ENCODE results near the gene AK4.

DNA sequence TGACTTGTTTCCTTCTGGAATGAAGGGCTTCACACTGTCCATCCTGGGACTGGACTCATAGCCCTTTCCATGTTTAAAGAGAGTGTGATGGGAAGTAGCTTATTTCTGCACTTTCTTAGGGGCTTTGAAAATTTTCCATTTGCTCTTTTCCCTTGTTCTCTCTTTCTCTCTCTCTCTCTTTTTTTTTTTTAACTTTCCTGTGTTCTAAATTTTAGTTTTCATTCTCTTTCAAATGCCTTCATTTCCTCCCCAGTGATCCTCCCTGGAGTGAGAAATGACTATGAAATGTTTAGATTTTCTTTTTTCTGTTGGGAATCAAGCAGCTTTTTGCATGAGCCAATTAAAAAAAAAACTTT, 2.1 kb downstream of the AK4 start:
- TF ChIP-seq, protein P1, sequence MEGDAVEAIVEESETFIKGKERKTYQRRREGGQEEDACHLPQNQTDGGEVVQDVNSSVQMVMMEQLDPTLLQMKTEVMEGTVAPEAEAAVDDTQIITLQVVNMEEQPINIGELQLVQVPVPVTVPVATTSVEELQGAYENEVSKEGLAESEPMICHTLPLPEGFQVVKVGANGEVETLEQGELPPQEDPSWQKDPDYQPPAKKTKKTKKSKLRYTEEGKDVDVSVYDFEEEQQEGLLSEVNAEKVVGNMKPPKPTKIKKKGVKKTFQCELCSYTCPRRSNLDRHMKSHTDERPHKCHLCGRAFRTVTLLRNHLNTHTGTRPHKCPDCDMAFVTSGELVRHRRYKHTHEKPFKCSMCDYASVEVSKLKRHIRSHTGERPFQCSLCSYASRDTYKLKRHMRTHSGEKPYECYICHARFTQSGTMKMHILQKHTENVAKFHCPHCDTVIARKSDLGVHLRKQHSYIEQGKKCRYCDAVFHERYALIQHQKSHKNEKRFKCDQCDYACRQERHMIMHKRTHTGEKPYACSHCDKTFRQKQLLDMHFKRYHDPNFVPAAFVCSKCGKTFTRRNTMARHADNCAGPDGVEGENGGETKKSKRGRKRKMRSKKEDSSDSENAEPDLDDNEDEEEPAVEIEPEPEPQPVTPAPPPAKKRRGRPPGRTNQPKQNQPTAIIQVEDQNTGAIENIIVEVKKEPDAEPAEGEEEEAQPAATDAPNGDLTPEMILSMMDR (IDR thresholded peaks at IDR 0.05) = no peak
- no peak for TF ChIP-seq POLR2A (IDR thresholded peaks at IDR 0.05)
